ENCODE data around the gene ZEB2. TPM values are rescaled to one million over a fixed set of nuclear protein-coding genes. Genes with fewer than 3 reads are reported as not detected.

ZEB2 gene
- polyA plus RNA-seq, 3 donors = 110 to 132 (median 126) TPM

DNA sequence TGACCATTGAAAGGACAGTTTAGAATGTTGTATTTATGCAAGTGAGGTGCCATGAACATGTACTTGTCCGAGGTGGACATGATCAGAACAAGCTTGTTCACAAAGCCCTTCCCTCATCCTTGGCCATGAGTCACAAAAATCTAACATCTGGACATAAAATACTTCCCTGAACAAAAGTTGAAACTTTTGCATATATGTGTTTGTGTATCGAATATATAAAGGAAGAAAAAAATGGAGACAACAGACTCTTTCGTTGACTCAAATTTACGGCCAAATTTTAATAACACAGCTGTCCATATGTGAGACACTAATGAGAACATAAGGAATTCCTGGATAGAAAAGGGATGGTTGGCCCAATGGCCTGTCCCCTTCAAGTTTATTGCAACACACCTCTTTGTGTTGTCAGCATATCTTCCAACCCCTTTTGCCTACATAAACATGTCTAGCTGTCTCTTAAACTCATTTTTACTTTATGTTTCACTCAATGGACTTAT is 19.4 kb upstream of the ZEB2 start:
- no peak for DNase-seq

GRCh38 chr2:144535300-144535699 is 15.4 kb upstream of the ZEB2 start:
- no peak for DNase-seq

- no peak for DNase-seq
Observed at GRCh38 chr2:144533221-144533620, 13.3 kb upstream of the ZEB2 start.

DNA sequence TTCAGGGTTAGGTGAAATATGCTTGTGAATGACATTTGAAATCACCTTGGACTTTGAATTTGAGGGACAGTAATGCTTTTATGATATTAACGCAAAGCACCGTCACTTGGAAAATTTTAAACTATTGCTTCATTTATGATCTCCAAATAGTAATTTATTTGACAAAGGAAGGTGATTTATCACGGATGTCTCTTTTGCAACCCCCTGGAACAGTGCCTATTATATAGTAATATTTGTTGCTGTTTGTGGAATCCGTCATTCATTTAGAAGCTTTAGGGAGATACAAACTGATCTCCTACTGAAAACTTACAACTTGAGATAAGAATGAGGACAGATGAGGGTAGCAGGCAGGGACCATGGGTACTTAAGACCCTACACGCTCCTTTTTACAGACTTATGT is 10.7 kb upstream of the ZEB2 start:
- no peak for DNase-seq

DNA sequence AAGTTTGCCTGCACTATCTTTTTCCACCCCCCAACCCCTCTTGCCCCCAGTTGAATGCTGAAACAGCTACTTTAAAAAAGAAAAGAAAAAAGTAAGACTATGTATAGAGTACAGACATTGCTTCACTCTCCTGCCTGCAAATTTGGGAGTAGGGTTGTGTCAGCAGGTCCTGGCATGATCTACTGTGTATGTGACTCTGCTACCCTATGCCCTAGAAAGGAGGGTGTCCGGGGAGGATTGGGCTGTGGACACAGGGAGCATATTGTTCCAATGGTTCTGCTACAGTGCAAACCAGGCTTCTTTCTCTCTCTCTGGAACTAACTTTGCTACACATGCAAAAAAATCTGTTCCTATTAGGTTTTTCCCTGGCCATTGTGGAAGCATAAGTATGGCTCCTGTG is 9.9 kb upstream of the ZEB2 start:
- no peak for DNase-seq

GRCh38 chr2:144528108-144528507 is 8.2 kb upstream of the ZEB2 start:
- DNase-seq = no peak

- DNase-seq = no peak
Observed at GRCh38 chr2:144526831-144527230, 6.9 kb upstream of the ZEB2 start.

DNA sequence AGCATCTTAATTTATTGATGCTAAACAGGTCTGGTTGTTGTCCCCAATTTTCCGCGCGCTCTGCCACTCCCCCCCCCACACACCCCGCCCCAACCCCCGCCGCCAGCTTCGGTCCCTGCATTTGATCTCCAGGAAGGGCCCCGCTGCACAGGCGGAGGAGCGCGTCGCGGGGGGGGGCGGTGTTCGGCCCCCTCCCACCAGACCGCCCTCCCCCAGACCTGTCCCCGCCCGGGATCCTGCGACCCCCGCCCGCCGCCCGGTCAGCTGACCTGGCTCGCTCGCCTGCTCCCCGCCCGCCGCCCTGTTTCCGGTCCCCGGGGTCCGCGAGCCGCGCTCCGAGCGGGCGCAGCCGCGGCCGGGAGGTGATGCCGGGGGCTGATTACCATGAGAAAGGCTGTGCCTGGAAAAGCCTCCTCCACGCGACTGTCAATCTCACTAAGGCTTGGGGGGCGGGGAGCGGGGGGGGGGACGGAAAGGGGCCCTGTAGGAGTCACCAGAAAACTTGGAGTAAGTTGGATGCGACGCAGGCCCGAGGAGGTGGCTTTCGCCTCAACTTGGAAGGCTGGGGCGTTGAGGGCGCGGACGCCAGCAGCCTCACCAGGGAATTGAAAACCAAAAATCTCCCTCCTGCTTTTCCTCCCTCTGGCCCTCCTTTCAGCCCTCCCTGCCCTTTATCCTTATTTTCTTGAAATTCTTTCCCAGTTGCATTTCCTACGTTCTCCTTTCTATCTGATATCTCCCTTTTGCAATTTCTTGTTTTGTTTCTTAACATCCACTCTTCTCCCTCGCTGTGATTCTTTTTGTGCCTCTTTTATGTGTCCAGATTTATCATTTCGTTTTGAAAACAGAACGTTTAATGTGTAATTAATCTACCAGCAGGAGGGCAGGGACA is 4.4 kb upstream of the ZEB2 start:
- no peak for DNase-seq

- no peak for DNase-seq
Observed at GRCh38 chr2:144523596-144524117, 3.7 kb upstream of the ZEB2 start.

GRCh38 chr2:144522897-144523595 is 3.1 kb upstream of the ZEB2 start:
- DNase-seq = no peak

DNA sequence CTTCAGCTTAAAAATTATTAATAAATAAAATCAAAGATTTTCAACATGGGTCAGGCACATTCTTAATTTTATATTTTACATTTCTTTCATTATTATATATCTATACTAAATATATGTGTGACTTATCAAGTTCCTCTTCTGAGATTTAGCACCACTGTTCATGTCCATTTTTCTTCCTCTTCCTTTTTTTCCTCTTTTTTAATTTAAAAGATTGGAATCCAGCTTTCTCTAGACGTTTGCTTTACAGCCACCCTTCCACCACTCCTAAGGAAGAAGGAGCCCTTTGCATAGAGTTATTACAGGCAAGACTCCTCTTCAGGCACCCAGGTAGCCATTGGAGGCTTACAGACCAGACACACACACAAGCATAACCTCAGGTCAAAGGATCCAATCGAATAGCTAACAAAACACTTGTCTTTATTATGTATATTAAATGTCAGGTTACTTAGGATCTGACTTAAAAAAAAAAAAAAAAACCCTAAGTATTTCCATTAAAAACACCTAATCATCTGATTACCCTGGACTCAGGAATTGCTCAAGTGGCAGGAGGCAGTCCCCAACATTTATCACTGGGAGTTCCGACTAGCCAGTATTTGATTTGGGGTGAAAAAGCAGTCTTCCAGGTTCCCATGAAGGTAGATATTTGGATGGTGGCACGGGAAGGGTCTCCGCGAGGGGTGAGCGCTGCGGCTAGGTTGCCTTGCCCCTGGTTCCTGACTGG is 2.4 kb upstream of the ZEB2 start:
- no peak for DNase-seq

DNA sequence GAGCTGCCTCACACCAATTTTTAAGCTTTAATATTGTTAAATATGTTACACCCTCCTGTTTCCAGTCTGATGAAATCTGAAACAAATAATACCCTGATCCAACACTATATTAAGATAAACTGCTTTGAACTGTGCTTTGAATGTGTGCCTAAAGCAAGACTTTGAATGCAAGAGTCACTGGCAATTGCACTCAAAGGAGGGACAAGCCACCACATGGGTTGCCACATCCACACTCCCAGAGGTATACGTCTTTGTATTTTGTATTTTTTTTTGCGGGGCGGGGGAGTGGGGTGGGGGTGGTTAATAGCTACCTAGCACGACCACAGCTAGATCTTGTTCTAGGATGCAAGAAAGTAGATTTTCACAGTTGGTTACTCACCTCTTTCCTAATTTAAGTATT is 1.8 kb upstream of the ZEB2 start:
- DNase-seq = no peak

GRCh38 chr2:144520756-144521487 is 1.0 kb upstream of the ZEB2 start:
- no peak for DNase-seq

- DNase-seq = no peak
Observed at GRCh38 chr2:144519597-144519933, 354 bp downstream of the ZEB2 start.

GRCh38 chr2:144518748-144519596 is 947 bp downstream of the ZEB2 start:
- DNase-seq = no peak

DNA sequence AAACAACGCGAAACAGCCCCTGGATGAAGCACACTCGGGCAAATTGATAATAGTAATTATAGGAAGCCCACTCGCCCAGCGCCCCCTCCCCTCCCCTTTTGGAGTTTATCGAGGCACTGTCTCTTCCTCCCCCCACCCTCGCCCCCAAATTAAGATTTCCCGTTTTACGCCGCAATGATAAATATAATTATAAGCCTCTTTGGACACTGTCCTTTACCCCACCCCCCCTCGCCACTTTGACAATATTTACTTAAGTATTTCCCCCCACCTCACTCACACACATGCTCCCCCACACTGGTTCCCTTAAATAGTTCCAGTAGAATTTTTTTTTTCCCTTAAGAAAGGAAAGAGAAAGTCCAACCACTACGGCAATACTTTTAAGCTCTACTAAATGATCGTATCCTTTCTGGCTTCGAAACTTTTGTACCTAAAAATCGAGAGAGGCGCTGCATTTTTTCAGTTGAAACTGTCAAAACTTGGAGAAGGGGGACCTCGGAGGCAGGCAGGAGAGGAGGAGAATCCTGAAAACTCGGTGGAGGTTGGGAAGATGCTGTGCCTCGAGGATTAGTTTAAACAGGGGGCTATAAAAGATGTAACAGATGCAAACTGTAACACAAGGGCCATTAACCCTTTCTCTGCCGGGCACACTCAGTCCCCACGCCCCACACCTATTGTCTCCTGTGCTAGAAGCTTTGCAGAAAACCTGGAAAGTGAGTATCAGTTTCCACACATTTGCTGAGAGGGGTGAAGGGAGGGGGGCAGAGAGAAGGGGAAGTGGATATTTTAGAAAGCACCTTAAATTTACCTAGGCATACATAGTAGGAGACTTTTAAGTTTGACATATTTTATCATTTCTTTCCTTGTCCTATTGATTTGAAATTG is 1.8 kb downstream of the ZEB2 start:
- no peak for DNase-seq

DNA sequence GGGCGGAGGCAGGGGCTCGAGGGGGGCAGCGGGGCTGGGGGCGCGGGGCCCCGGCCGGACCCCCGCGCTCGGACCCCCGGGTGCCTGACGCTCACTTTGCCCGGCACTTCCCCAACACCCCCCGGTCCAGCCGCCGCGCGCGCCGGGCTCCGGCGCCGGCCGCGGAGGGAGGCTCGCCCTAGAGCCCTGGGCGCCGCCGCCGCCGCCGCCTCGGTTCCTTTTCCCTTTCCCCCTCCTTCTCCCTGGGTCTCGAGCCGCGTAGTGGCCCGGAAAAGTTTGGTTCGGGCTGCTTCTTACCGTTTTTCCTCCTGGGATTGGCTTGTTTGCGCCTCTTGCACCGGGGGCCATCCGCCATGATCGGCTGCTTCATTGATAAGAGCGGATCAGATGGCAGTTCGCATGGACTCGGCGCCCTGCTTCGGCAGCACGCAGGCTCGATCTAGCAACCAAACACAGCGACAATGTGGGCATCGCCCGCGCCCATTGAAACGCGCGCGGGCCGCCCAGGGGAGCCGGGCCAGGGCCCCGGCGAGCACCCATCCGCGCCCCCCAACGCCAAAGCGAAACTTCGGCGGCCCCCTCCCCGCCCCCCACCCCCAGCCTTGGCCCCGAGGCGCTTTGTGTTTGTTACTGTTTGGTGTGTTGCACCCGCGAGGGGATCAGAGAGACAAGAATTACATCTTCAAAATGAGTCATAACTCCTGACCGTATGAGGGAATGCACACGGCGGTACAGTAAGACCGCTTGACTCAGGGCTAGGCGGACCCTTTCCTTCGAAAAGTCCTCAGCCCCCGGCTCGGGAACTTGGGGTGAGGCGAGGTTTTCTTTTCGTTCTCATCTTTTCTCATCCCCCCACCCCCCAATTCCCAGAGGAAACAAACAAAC is 2.7 kb downstream of the ZEB2 start:
- no peak for DNase-seq

GRCh38 chr2:144516411-144516980 is 3.4 kb downstream of the ZEB2 start:
- no peak for DNase-seq

Measured in renal pelvis (tissue), 4 donors.